Measurements from ENCODE around the gene SPRED3. TPM values are rescaled to one million over a fixed set of nuclear protein-coding genes. Genes with fewer than 3 reads are reported as not detected.

SPRED3 gene
- total and polyA plus RNA-seq, 4 donors = under 0.01 to 0.09 TPM; not detected in 2

DNA sequence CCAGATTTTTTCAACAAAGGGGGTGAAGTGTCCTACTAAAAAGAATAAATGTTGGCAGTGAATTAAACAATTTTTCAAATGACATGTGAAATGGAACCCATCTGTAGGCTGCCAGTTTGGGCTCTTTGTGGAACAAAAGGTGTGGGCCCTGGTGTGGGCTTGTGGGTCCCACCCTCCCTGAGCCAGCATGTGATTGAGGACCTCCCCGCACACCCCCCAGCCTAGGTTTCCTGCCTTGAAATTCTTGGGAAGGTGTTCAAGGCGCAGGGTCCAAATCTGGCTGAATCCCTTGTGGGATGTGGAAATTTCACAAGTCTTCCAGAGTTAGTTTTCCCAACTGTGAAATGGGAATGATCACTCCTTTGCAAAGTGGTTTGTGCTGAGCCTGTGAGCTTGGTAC, 4.8 kb upstream of the SPRED3 start:
- TF ChIP-seq RXRA (IDR thresholded peaks at IDR 0.05) (no peak), FOXA1 (IDR thresholded peaks at IDR 0.05) (no peak), NR2F2 (IDR thresholded peaks at IDR 0.05) (no peak)
- TF ChIP-seq, protein P1, sequence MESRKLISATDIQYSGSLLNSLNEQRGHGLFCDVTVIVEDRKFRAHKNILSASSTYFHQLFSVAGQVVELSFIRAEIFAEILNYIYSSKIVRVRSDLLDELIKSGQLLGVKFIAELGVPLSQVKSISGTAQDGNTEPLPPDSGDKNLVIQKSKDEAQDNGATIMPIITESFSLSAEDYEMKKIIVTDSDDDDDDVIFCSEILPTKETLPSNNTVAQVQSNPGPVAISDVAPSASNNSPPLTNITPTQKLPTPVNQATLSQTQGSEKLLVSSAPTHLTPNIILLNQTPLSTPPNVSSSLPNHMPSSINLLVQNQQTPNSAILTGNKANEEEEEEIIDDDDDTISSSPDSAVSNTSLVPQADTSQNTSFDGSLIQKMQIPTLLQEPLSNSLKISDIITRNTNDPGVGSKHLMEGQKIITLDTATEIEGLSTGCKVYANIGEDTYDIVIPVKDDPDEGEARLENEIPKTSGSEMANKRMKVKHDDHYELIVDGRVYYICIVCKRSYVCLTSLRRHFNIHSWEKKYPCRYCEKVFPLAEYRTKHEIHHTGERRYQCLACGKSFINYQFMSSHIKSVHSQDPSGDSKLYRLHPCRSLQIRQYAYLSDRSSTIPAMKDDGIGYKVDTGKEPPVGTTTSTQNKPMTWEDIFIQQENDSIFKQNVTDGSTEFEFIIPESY (IDR thresholded peaks at IDR 0.05) = no peak
- H3K4me1 ChIP-seq (ENCODE audit: control insufficient read depth in 4 of 4, insufficient read depth in 4 of 4, low read length in 3 of 4) = peaks cover 7 to 23% (median 16%) of the 10 kb centered on the region in 4 donors
- H3K27me3 ChIP-seq (ENCODE audit: control insufficient read depth in 4 of 4, insufficient read depth in 4 of 4, low read length in 3 of 4) = no peaks in the 10 kb centered on the region
- no peak overlapping the region for H3K27ac ChIP-seq (ENCODE audit: low read depth in 1 of 2, low read length in 2 of 2)
- no peak overlapping the region for H3K4me3 ChIP-seq (ENCODE audit: low read depth in 1 of 3, low read length in 3 of 3)
- H3K9me3 ChIP-seq (ENCODE audit: control insufficient read depth in 4 of 4, low read length in 3 of 4) = no peaks in the 10 kb centered on the region
- H3K36me3 ChIP-seq (ENCODE audit: control insufficient read depth in 4 of 4, insufficient read depth in 3 of 4, low read depth in 1 of 4, low read length in 3 of 4) = peaks cover 9 to 49% (median 31%) of the 10 kb centered on the region in 4 donors
- H3K9ac ChIP-seq (ENCODE audit: low read depth in 1 of 2, low read length in 2 of 2) = no peak overlapping the region
- WGBS = 94% methylated on average over 2 of the region's 2 CpGs
- no peak for DNase-seq (ENCODE audit: low spot score)

DNA sequence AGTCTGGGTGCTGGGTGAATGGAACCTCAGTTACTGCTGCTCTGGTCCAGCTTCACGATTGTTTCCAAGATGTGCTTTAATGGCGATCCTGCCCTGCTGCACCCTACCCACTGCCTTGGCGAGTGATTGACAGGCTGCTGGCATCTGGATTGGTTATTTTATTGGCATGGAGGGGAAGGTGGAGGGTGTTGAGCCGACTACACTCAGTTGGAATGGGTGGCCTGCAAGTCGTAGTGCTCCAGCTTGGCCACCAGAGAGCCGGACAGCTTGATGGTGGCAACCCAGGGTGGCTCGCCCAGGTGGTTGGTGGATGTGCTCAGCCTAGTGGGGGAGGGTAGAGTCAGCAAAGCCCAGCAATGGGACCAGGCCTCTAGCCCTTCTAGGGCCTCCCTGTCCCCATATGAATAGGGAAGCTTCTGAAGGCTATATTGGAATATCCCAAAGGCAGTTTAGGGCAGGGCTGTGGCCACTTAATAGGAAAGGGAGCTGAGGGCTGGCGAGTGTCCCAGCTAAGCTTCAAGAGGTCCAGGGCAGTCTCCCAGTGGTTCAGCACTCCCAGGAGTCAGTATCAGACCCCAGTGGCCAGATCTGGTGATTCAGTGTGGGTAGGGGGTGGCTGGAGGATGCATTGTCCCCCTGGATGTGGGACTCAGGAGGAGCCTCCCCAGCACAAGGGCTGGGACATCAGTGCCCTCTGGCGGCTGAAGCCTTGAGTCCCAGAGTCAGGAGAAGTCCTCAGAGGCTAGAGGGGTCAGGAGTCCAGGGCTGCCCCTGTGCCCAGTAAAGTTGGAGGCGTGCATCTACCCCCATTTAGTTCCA, 4.1 kb upstream of the SPRED3 start:
- no peak for DNase-seq (ENCODE audit: low spot score)
- Histone ChIP-seq H3K9me3 (ENCODE audit: control insufficient read depth in 4 of 4, low read length in 3 of 4) (no peaks in the 10 kb centered on the region), H3K27ac (ENCODE audit: low read depth in 1 of 2, low read length in 2 of 2) (no peak overlapping the region), H3K9ac (ENCODE audit: low read depth in 1 of 2, low read length in 2 of 2) (no peak overlapping the region), H3K36me3 (ENCODE audit: control insufficient read depth in 4 of 4, insufficient read depth in 3 of 4, low read depth in 1 of 4, low read length in 3 of 4) (peaks cover 5 to 43% (median 24%) of the 10 kb centered on the region in 4 donors), H3K27me3 (ENCODE audit: control insufficient read depth in 4 of 4, insufficient read depth in 4 of 4, low read length in 3 of 4) (no peaks in the 10 kb centered on the region), H3K4me1 (ENCODE audit: control insufficient read depth in 4 of 4, insufficient read depth in 4 of 4, low read length in 3 of 4) (peaks cover 7 to 23% (median 16%) of the 10 kb centered on the region in 4 donors), H3K4me3 (ENCODE audit: low read depth in 1 of 3, low read length in 3 of 3) (no peak overlapping the region)
- WGBS = 82% methylated on average over 10 of the region's 10 CpGs
- TF ChIP-seq, protein P2, sequence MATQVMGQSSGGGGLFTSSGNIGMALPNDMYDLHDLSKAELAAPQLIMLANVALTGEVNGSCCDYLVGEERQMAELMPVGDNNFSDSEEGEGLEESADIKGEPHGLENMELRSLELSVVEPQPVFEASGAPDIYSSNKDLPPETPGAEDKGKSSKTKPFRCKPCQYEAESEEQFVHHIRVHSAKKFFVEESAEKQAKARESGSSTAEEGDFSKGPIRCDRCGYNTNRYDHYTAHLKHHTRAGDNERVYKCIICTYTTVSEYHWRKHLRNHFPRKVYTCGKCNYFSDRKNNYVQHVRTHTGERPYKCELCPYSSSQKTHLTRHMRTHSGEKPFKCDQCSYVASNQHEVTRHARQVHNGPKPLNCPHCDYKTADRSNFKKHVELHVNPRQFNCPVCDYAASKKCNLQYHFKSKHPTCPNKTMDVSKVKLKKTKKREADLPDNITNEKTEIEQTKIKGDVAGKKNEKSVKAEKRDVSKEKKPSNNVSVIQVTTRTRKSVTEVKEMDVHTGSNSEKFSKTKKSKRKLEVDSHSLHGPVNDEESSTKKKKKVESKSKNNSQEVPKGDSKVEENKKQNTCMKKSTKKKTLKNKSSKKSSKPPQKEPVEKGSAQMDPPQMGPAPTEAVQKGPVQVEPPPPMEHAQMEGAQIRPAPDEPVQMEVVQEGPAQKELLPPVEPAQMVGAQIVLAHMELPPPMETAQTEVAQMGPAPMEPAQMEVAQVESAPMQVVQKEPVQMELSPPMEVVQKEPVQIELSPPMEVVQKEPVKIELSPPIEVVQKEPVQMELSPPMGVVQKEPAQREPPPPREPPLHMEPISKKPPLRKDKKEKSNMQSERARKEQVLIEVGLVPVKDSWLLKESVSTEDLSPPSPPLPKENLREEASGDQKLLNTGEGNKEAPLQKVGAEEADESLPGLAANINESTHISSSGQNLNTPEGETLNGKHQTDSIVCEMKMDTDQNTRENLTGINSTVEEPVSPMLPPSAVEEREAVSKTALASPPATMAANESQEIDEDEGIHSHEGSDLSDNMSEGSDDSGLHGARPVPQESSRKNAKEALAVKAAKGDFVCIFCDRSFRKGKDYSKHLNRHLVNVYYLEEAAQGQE (IDR thresholded peaks at IDR 0.05) = no peak
- TF ChIP-seq HNF4G (IDR thresholded peaks at IDR 0.05) = no peak
- TF ChIP-seq YY1 (IDR thresholded peaks at IDR 0.05) = no peak
- no peak for TF ChIP-seq SP1 (IDR thresholded peaks at IDR 0.05)
- no peak for TF ChIP-seq EGR1 (IDR thresholded peaks at IDR 0.05; ENCODE audit: low read depth in 2 of 2)
- TF ChIP-seq FOXA1 (IDR thresholded peaks at IDR 0.05) = no peak
- TF ChIP-seq TAF1 (conservative IDR thresholded peaks at IDR 0.05) = no peak
- no peak for TF ChIP-seq JUND (IDR thresholded peaks at IDR 0.05)
- TF ChIP-seq, protein P1 (IDR thresholded peaks at IDR 0.05) = no peak
- TF ChIP-seq, protein P3, sequence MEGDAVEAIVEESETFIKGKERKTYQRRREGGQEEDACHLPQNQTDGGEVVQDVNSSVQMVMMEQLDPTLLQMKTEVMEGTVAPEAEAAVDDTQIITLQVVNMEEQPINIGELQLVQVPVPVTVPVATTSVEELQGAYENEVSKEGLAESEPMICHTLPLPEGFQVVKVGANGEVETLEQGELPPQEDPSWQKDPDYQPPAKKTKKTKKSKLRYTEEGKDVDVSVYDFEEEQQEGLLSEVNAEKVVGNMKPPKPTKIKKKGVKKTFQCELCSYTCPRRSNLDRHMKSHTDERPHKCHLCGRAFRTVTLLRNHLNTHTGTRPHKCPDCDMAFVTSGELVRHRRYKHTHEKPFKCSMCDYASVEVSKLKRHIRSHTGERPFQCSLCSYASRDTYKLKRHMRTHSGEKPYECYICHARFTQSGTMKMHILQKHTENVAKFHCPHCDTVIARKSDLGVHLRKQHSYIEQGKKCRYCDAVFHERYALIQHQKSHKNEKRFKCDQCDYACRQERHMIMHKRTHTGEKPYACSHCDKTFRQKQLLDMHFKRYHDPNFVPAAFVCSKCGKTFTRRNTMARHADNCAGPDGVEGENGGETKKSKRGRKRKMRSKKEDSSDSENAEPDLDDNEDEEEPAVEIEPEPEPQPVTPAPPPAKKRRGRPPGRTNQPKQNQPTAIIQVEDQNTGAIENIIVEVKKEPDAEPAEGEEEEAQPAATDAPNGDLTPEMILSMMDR (IDR thresholded peaks at IDR 0.05; ENCODE audit: low read depth, low read length, missing input control) = no peak
- no peak for TF ChIP-seq RAD21 (IDR thresholded peaks at IDR 0.05)
- no peak for TF ChIP-seq HNF4A (conservative IDR thresholded peaks at IDR 0.05)

Data from liver (tissue), 9 donors.